Cerebellar nuclear complex (tissue), 1 donor: ENCODE data around the gene PPIA.
A peak's percentile ranks its signal among the peaks of the same experiment; 100 is the strongest.
"Not testable (repeated sequence)": the region's sequence is repeated elsewhere in the genome, so short reads cannot be mapped to it uniquely, and the experiment has no call there.

ENCODE experiments used
- DNase-seq, 2 experiments: peaks; one replicate each; lab custom pipeline; 2025; lab: John Stamatoyannopoulos, UW

The PPIA gene

DNA sequence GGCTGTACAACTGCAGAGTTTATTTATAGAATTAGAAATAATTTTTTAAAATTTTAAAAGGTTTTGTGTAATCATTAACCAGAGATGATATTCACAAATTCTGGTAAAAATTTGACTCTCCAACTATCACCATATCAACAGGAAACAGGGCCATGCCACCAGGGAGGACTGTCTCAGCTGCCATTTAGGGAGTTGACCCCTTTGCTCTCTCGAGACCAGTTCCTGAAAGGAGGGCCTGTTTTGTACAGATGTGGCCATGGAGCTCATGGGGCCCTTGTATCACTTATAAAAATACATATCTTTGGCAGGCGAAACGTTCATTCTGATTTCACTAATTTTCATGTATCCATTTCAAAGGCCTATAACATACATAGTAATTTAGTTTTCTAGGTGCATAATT lies 31.1 kb downstream of the PPIA start:
- DNase-seq: no peak

DNA sequence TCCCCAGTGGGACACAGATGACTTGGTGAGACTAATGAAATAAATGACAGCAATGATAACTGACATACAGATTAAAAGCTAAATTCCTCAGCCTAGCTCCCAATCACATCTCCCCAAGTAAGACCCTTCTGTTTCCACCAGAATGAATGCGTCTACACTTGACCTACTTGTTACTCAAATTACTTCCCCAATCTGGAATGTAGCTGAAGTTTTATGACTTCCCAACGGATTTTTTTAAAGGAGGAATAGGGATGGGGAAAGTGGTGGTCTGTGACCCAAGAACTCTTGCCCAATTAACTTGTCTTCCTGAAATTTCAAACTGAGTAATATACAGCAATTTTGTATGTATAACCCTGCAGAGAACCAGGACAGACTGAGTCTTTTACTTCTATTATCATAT lies 42.3 kb downstream of the PPIA start:
- no peak for DNase-seq

GRCh38 chr7:44842675-44843074 lies 46.2 kb downstream of the PPIA start:
- not testable (repeated sequence) for DNase-seq

GRCh38 chr7:44843440-44843839 lies 47.0 kb downstream of the PPIA start:
- DNase-seq: not testable (repeated sequence)

- DNase-seq: no peak
Observed at GRCh38 chr7:44845451-44845850, 49.0 kb downstream of the PPIA start.

GRCh38 chr7:44846390-44846789 lies 49.9 kb downstream of the PPIA start:
- DNase-seq: not testable (repeated sequence)

- no peak for DNase-seq
Observed at GRCh38 chr7:44846816-44847508, 50.5 kb downstream of the PPIA start.

- DNase-seq: peak in 1 of 2 experiments; percentile 64
Observed at GRCh38 chr7:44847509-44847919, 51.0 kb downstream of the PPIA start.

DNA sequence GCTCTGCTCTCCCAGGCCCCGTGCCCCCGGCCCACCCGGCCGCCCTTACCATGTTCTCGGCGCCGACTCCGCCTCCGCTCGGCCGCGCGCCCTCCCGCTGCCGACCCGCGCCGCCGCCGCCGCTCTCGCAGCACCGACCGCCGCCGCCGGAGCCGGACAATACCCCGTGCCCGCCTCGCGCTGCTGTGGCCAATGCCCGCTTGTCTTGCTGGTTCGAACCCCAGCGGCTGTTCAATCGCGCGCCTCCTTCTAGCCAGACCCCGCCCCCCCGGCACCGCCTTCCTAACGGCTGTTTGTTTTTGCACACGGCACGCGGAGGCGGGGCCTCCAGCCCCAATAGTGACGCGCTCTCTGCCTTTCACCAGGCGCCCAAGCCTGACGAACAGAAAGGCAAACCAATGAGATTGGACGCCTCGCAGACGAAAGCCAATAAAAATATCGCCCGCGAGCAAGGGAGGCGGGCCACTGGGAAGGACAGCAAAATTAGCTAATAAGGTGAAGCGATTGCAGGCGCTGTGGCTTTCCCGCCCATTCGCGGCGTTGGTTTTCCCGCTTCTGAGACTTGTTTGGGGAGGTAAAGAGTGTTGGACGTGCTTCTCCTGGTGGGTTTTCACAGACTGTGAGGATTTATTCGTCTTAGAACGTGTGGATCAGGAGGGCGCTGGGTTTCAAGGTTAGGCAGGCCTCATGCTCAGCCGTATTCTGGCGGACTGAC lies 51.6 kb downstream of the PPIA start, which contains the start of gene H2AZ2:
H2AZ2 (minus strand) TSS at position 168 of the 715 bp plus-strand sequence; CDS start at position 52, 116 bp downstream.
- peak; percentile 97 for DNase-seq

- no peak for DNase-seq
Observed at GRCh38 chr7:44849259-44849884, 52.9 kb downstream of the PPIA start.

DNA sequence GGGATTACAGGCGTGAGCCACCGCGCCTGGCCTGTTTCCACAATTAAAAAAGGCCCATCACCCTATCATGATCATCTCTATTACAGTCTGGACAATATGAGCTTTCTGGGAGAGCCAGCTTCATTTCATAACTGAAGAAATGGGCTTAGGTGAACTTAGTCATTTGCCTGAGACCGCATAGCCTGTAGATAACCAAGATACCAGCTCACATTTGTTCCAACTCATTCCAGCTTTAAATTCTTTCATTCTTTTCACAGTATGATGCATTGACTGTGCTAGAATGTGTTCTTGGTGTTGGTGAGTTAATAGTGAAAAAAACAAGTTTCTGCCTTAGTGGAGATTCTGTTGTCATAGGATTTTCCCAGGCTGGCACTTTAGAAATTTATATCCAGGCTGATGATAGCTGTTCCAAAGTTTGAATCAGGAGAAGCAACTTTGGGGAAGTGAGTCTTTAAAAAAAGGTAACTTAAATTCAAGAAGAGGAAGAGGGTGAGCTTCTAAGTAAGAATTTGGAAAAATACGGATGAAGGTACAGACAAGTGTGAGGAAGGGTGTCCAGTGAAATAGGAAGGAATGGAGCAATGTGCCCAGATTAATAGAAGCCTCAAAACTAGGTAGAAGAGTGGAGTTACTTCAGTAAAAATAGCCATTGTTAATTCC lies 53.5 kb downstream of the PPIA start:
- no peak for DNase-seq

GRCh38 chr7:44852590-44852989 lies 56.1 kb downstream of the PPIA start:
- DNase-seq: no peak
